ENCODE measurements around the gene NDUFA11.

NDUFA11 gene

GRCh38 chr19:5932609-5933262 is 29.1 kb upstream of the NDUFA11 start:
- no peak for DNase-seq (ENCODE audit: low read depth, low spot score)

DNA sequence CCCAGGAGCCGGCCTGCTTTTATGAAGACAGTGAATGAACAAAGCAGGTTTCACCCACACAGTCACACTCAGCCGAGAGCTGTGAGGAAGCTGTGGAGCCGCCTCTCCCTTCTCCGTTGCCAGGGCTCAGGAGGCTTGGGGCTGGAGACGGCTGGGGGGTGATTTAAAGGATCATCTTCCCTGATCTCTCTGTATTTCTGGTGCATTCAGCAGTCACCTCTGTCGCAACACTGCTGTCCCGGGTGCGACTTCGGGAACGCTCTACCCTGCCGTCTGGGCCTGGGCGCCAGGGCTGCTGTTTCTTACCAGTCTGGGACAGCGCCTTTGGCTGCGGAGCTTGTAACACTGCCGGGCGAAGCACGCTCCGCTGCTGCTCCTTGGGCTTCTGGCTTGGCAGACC is 28.6 kb upstream of the NDUFA11 start:
- no peak for DNase-seq (ENCODE audit: low read depth, low spot score)

DNA sequence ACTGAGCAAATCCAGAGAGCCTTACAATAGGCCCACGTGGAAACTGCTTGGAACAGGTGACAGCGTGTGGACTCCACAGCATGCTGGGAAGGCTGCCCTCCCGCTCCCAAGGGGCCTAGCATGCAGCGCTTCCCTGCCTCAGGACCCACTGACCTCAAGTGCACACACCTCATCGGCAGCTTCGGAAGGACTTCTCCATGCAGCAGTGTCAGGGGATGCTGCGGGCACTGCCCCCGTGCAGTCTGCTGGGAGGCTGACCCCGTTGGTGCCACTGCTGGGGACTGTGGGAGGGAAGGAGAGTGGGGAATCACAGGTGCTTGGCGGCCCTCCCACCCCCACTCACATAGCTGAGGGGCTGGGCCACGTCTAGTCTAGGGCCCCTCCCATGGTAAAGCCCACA is 27.7 kb upstream of the NDUFA11 start:
- no peak for DNase-seq (ENCODE audit: low read depth, low spot score)

DNA sequence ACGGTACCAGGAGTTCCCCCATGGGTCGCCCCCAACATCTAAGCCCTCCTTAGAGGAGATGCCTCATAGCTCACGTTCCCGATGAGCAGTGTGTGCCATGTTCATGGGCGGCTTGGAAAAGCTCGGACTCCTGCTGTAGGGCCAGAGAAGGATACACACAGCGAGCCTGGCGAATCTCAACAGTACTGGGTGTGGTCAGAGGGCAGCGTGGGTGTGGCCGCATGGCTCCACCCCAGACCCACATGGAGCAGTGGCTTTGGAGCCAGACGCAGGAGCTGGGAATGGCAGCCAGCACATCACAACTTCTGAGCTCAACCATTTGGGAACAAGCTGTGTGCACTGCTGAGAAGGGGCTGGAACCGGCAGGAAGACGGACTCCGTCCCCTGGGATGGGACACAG is 26.0 kb upstream of the NDUFA11 start:
- no peak for DNase-seq (ENCODE audit: low read depth, low spot score)

GRCh38 chr19:5929179-5929578 is 25.6 kb upstream of the NDUFA11 start:
- no peak for DNase-seq (ENCODE audit: low read depth, low spot score)

DNA sequence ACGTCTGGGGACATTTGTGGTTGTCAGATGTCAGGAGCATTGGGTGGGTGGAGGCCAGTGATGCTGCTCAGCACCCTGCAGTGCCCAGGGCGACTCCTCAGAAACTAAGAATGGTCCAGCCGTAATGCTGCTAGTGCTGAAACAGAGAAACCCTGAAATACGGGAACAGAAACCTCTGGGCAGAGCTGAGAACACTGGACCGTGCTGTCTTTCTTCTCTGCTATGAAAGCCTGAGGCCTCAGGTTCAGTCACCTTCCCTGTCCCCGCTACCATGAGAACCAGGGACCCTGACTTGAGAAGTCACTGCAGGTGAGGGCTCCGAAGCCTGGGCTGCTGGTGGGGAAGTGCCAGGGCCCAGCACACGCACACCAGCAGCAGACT is 23.8 kb upstream of the NDUFA11 start:
- no peak for DNase-seq (ENCODE audit: low read depth, low spot score)

DNA sequence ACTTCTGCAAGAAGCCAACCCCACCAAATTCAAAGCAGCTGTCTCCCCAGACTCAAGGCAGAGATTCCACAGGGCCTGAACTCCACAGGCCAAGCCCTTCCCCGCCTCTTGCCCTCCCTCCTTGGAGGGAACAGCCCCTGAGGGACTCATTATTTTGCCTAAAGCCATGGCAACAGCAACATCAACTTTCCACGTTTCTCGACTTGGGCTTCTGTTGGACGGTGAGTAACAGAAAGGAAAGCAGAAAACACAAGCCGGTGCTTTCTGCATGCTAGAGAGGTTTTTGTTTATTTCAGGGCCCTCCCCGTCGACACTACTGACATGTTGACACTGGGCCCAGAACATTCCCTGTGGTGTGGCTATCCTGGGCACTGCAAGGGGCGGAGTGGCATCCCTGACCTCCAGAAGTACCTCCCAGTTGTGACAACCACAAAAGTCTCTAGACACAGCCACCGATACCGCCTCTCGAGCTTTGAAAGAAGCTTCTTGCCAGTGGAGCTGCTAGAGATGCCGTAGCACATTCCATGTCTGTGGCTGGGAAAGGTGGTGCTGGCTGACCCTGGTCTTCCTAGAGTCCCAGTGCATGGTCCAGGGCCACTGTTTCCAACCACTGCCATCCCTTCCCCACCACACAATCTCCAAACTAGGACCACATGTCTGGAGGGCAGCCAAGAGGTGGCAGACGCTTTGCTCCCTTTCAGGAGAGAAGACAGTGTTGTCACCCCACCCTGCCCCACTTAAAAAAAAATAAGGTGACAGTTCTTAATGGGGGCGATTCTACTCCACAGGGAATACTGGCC is 23.3 kb upstream of the NDUFA11 start:
- DNase-seq (ENCODE audit: low read depth, low spot score) = no peak

DNA sequence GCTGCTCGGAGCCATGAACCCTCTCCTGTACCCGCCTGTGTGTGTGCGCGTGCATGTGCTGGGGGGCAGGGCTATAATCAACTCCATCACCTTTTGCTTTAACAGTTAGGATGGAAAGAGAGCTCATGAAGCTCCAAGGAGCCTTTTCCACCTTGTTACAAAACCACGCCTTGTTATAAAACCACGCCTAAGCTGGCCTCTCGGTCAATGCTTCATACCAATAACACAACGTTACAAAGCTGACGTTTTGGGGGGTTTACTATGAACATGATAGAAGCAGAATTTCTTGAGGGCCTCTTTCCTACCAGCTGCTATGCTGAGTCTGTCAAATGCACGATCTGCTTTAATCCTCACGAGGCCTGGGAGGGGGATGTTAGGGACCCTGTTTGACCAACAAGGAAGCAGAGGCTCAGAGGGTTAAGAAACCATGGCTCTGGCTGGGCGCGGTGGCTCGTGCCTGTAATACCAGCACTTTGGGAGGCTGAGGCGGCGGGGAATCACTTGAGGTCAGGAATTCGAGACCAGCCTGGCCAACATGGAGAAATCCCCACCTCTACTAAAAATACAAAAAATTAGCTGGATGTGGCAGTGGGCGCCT is 22.3 kb upstream of the NDUFA11 start:
- DNase-seq (ENCODE audit: low read depth, low spot score) = no peak

DNA sequence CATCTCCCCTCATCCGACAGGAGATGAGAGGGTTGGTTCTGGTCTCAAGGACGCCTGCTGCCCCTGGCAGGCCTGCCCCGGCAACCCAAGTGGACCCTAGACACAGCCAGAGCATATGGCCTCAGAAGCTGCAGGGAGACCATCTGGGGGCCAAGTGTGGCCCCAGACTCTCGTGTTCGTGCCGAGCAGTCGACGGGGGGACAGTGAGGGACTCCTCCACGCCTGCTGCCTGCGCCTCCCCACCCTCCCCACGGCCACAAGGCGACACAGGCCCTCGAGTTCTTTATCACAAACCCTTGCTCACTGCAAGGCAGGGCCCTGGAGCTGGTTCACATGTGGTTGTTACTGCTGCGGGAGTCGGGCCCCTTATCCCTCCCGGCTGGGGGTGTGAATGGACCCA is 19.8 kb upstream of the NDUFA11 start:
- no peak for DNase-seq (ENCODE audit: low read depth, low spot score)

DNA sequence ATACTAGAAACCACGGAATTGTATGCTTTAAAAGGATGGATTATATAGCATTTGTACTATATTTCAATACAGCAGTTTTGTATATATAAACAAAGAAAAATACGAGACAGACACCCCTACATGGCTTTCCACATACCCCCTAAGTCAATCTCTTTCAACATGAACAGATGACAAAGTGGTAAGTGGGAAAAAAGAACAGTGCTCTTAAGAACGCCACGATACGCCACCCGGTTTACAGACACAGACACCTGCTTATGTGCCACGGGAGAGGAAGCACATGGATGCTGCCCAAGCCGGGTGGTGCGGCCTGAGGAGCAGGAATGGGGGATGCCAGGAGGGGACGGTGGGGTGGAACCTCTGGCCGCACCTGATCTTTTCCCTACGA is 18.6 kb upstream of the NDUFA11 start:
- no peak for DNase-seq (ENCODE audit: low read depth, low spot score)

DNA sequence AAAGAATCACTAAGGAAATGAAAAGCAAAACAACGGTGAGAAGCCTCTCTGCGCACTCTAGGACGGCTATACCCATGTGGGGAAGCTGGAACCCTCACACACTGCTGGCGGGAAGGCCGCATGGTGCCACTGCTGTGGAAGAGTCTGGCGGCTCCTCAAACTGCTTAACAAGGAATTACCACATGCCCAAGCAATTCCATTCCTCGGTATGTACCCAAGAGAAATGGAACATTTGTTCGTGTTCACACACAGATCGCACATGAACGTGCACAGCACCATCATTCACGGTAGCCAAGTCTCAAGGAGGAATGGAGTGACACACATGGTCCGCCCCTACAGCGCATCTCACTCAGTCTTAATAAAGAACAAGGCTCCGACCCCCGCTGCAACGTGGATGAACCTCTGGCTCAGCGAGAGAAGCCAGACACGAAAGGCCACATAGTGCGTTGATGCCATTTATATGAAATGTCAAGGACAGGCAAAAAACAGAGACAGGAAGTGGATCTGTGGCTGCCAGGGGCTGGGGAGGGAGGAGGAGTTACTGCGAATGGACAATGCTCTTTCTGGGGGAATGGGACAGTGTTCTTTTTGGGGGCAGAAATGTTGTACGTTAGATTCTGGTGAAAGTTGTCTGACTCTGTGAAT is 18.0 kb upstream of the NDUFA11 start:
- DNase-seq (ENCODE audit: low read depth, low spot score) = no peak

DNA sequence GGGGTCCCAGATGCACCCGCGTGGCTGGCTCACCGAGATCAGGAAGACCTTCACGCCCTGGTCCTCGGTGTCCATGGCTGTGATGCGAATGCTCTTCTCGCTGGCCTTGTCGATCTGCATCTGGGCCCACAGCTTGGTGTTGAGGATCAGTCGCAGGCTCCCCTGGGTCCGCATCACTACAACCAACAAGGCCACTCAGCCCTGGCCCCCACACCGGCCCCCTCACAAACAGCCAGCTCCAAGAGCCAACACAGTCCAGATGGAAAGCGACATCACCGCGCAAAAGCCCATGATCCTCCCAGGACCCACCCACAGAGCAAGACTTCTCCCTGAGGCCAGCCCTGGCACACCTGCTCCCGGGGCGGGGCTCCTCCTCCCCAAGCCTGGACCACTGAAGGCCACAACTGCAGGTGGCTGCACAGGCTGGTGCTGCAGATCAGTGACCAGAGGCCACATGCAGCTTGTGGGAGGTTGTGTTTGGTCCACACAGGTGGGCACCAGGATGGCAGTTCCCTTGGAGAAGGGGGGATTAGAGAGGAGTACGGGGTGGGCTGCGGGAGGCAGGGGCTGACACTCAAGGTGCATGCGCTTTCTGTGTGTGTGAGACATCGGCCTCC is 15.0 kb upstream of the NDUFA11 start:
- no peak for DNase-seq (ENCODE audit: low read depth, low spot score)

DNA sequence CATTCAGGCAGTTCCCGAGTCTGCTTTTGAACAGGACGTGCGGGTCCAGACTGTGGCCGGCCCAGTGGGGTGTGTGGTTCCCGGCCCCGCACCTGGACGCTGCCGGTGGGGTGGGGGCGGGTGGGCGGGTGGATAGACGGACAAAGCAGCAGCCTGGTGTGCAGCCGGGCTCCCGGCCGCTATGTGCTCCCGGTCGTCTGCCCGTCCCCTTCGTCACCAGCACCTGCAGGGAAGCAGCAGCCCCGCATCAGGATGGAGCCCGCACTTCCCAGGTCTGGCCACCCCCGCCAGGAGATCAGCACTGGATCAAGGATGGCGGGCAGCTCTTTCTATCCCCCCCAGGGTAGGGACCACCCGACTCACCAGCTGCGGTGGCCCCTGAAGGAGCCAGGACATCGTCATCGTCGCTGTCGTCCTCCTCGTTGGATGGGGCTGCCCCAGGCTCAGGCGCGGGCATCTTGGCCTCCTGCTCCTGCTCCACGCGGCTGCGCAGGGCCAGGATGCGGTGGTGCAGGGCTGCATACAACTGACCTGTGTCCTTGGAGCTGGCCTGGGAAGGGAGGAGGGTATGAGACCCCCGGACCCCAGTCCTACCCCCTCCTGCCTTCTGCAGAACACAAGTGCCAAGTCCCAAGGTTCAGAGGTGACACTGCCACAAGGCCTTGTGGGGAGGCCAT is 14.0 kb upstream of the NDUFA11 start:
- DNase-seq (ENCODE audit: low read depth, low spot score) = no peak

DNA sequence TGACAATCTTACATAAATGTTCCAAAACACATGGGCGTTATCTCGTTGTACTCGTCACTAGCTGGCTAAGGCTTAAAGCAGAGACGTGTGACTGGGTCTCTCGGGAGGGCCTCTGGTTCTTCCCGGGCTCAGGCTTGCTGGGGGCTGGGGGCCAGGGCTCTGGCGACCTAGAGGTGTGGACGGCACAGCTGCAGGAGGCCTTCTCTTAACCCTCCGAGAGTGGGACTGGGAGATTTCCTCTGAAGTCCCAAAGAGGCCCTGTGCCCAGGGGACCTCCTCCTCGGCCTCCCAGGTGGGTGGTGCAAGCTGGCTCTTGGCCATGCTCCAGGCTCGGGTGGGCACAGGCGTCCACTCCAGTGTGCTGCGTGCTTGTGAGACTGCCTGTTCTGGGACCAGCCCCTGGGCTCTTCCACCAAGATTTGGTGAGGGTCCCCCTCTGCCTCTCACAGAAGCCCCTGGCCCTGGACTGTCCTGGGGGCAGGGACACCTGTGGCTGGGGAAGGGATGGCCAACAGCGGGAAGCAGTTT is 12.7 kb upstream of the NDUFA11 start:
- DNase-seq (ENCODE audit: low read depth, low spot score) = no peak

- DNase-seq (ENCODE audit: low read depth, low spot score) = no peak
Measured at GRCh38 chr19:5915782-5916165, 12.2 kb upstream of the NDUFA11 start.

DNA sequence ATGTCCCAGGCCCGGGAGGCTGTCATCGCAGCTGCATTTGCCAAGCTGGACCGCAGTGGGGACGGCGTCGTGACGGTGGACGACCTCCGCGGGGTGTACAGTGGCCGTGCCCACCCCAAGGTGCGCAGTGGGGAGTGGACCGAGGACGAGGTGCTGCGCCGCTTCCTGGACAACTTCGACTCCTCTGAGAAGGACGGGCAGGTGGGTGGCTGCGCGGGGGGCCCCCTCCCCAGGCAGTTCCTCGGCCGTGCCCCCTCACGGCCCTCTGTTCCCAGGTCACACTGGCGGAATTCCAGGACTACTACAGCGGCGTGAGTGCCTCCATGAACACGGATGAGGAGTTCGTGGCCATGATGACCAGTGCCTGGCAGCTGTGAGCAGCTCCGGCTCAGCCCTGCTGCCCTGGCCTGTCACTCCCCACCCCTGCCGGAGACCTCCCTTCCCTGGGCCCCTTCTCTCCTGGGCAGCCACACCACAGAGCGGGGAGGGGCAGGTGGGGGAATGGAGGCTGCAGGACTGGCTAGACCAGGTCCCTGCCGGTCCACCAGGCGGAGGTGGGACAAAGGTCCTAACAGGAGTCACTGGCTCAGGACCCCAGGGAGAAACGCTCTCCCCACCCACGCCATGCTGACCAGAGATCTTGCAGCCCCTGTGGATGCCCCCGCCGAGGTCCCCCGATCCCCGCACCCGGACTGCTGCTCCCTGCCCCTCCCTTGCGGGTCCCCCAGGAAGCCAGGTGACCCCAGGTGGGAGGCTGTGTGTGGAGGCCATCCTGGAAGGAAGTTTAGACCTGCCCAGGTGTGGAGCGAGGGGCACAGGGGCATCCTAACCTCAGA is 11.6 kb upstream of the NDUFA11 start:
- DNase-seq (ENCODE audit: low read depth, low spot score) = no peak

DNA sequence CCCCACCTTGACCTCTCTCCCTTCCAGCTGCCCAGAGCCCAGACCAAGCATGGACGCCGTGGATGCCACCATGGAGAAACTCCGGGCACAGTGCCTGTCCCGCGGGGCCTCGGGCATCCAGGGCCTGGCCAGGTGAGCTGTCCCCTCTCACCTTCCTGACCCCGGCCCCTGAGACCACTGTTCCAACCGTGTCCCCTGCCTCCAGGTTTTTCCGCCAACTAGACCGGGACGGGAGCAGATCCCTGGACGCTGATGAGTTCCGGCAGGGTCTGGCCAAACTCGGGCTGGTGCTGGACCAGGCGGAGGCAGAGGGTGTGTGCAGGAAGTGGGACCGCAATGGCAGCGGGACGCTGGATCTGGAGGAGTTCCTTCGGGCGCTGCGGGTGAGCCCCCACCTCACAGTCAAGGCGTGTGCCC is 10.8 kb upstream of the NDUFA11 start:
- no peak for DNase-seq (ENCODE audit: low read depth, low spot score)

- DNase-seq (ENCODE audit: low read depth, low spot score) = no peak
Measured at GRCh38 chr19:5913739-5914357, 10.3 kb upstream of the NDUFA11 start, which contains the start of gene CAPS. Gene CAPS, plus strand, starts transcription at chr19:5914254. Its CDS starts 153 bp downstream, at chr19:5914407.

DNA sequence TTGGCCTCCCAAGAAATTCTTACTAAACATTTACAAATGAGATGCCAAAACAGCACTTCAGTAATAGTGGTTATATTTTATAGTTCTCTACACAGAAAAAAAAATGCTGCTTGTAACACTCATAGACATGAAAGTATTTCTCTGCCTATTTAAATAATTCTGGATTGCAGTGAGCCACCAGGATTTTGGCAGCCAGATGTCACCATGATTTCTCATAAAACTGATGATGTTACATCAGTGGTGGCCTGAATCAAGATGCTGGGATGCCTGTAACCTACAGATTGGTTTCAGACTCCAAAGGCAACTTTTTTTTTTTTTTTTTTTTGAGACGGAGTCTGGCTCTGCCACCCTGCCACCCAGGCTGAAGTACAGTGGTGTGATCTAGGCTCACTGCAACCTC is 7.8 kb upstream of the NDUFA11 start:
- no peak for DNase-seq (ENCODE audit: low read depth, low spot score)

DNA sequence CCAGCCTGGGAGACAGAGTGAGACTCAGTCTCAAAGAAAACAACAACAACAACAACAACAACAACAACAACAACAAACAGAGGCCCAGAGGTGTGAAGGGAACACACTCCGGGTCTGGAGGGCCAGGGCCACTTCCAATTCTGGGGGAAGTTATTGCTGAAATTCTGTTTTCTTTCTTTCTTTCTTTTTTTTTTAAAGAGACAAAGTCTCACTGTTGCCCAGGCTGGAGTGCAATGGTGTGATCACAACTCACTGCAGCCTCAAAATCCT is 7.0 kb upstream of the NDUFA11 start:
- no peak for DNase-seq (ENCODE audit: low read depth, low spot score)

Data from activated CD4-positive, CD25-positive, alpha-beta regulatory T cell treated with anti-CD3 and anti-CD28 coated beads, Interleukin-2, amount 50 U/mL, for 16 hours (primary cell).